Raji (cell line): ENCODE results near the gene CAMK1D.

Experiments used
- POLR2A ChIP-seq: IDR thresholded peaks from 2 replicates; pipeline ENCODE4 v1.6.1; 2011; ENCODE audit warnings: low read depth, low read length, control low read depth; ENCODE audit not compliant: insufficient read depth

CAMK1D gene

DNA sequence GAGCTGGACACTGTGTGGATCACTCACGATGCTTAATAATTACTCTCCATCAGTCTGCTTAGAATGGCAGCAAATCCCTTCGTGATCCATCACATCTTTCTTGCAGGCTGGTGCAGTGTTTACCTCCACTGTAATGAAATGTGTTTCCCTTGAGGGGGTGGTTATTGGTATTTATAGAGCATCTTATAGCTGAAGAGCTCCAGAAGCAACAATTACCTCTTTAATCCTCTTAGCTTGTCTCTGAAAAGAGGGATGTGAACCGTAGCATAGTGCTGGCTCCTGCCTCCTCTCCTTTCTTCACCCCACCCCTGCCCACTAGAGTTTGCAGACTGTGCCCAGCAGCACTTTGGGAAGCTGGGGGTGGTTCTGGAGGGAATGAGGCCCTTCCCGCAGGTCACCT, 132.6 kb downstream of the CAMK1D start:
- TF ChIP-seq POLR2A, result no peak

DNA sequence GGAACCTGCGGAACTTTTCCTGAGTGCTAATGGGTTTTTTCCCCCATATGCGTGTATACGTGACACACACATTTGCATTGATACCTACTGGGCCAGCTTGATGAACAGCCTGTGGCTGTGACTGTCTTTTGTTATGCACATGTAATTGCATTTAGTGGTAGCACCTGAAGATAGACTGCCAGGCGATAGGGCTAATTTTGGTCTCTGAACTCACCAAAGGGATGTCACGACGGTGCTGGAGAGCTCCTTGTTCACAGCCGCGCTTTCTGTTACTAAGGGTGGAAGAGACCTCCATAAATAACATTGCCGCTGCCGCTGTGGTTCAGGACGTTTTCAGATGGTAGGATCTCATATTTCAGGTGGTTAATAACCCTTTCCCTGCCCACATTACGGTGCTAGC, 133.2 kb downstream of the CAMK1D start:
- no peak for TF ChIP-seq POLR2A

DNA sequence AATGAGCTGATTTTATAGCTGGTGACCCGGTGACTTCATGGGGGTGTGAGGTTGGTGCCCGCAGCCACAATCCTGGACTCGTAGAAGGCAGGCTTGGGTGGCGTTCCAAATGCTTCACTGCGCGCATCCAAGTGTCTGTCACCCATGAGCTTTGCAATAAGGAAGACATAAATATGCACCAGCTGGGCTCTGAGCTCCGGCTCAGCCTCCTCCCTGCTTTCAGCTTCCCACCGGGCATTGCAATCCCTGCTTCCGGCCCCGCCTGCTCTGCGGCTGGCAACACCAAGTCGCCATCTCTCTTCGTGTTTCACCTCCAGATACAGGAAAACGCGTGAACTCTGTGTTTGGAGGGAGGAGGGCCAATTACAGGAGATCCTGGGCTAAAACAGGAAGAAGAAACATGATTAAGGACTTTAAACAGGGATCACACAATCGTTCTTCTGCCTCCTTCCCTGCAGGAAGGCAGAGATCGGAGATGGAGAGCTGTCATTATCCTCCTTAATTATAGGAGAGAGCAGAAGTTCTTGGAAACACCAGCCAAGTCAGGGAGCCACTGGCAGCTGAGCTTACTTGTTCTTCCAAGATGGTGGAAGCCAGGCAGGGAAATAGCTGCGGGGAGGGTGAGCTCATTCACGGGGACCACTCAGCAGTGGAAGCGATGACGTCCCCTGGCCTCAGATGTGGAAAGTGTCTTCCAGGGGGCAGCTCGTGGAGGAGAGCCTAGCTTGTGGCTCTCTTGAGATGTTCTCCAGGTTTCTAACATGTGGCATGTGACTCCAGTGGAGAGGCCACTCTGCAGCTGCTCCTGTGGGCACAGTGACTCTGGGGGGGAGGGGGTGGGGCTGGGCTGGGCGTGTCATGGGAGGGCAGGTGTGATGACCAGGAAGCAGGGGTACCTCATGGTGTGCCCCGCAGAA, 134.9 kb downstream of the CAMK1D start:
- no peak for TF ChIP-seq POLR2A

- no peak for TF ChIP-seq POLR2A
Observed at GRCh38 chr10:12484941-12485805, 135.8 kb downstream of the CAMK1D start.

GRCh38 chr10:12487366-12487765, 138.0 kb downstream of the CAMK1D start:
- no peak for TF ChIP-seq POLR2A

DNA sequence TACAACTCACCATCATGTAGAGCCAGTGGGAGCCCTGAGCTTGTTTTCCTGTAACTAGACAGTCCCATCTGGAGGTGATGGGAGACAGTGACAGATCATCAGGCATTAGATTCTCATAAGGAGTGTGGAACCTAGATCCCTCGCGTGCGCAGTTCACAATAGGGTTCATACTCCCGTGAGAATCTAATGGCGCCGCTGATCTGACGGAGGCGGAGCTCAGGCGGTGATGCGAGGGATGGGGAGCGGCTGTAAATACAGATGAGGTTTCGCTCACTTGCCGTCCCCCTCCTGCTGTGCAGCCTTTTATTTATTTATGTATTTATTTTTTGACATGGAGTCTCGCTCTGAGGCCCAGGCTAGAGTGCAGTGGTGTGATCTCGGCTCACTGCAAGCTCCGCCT, 139.3 kb downstream of the CAMK1D start:
- TF ChIP-seq POLR2A, result no peak

DNA sequence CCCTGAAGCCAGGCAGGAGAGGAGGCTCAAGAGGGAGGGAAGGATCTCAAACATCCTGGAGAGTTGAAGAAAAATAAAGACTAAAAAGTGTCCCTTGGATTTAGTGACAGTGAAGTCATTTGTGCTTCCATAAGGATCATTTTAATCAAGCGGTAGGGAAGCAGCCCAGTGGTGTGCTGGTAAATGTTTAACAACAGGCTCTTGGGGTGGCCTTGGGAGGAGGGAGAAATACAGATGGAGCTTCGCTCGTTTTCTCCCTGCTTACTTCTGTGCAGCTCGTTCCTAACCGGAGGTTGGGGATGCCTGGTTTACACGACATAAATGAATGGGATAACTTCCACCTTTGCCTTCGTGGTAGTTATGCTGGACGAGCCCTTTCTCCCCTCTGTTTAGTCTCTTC, 140.0 kb downstream of the CAMK1D start:
- TF ChIP-seq POLR2A, result no peak

DNA sequence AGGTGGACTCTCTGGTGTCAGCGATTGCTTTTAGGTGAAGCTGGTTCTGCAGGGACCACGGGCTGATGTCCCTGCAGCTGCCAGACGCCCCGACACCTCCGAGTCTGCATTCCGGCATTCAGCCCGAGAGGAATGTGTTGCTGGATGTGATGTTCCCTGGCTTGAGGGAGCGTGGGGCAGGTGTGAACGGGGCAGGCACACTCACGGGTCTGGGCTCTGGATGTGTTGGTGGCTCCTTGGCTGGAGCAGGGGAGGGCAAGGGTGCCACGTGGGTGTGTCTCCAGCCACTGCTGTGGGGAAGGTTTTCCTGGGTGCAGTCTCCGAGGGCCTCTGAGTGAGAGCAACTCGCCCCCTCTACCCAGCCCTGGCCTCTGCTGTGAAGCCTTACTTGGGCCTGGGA, 140.5 kb downstream of the CAMK1D start:
- no peak for TF ChIP-seq POLR2A

DNA sequence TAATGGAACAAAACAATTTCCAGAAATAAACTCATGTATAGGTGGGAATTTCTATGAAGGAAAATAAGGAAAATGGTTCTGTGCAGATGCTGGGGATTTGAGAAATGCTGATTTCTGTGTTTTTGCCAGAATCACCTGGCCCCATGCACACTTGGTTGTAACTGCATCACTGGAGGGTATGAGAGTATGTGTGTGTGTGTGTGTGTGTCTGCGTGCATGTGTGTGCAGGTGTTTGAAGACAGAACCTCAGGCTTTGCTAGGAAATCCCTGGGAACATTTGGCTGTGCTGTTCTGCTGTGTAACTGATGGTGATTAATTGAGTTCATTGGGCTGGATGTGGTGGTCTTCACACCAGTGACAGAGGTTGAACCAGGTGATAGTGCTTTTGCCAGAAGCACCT, 141.6 kb downstream of the CAMK1D start:
- TF ChIP-seq POLR2A, result no peak

- TF ChIP-seq POLR2A, result no peak
Observed at GRCh38 chr10:12491491-12491890, 142.1 kb downstream of the CAMK1D start.

DNA sequence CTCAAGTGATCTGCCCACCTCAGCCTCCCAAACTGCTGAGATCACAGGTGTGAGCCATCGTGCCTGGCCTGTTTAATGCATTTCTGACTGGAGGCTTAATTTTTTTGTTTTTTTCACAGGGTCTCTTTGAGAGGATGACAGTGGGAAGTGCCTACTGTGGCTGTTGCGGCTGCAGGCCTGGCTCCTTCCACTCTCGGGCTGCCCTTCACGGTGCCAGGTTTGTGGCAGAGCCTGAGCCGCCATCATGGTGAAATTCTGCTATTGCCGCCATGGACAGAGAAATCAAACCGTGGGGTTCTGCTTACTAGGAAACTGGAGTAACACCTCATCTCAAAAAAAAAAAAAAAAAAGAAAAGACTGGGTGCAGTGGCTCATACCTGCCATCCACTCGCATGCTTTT, 142.7 kb downstream of the CAMK1D start:
- TF ChIP-seq POLR2A, result no peak

- no peak for TF ChIP-seq POLR2A
Observed at GRCh38 chr10:12499076-12499986, 150.0 kb downstream of the CAMK1D start.

DNA sequence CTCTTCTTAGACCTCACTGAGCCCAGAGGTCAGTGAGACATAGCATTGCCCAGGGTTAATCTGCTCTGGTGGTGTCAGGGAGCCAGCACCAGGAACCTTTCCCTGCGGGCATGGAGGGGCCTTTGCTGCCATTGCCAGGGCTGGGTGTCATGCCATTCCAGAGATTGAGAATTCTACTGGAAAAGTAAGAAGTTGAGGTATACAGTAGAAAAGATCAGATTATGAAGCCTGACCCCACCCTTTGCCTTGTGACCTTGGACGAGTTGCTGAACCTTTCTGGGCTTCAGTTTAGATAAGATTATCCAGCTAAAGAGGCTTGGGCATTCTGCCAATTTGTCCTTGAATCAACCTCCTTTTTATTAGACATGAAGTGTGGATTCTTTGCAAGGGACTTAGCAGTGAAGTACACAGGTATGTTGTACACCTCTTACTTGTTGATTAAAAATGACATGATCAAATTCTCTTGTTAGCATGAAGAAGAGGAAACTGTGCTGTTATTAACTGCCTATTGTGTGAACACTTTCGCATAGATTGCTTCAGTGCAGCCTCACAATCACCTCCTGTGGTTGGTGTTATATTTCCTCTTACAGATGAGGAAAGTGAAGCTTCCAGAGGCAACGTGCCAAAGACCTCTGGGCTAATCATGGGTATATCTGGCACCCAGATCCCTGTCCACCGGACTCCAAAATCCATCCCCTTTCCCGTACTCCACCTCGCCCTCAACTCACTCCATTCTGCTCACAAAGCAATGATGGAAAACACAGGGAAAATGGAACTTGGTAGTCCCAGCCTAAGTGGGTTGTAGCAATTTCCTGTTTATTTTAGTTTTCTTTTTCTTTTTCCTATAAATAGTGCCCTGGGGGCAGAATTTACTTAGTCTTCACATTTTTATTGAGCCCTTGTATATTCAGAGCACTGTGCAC, 151.3 kb downstream of the CAMK1D start:
- no peak for TF ChIP-seq POLR2A

GRCh38 chr10:12501324-12501723, 152.0 kb downstream of the CAMK1D start:
- no peak for TF ChIP-seq POLR2A
